Measurements from ENCODE around the gene LAMTOR2.

LAMTOR2 gene

GRCh38 chr1:156076609-156077429 is 22.2 kb downstream of the LAMTOR2 start:
- no peak for DNase-seq

GRCh38 chr1:156077430-156077760 is 22.8 kb downstream of the LAMTOR2 start:
- no peak for DNase-seq

GRCh38 chr1:156078728-156079127 is 24.1 kb downstream of the LAMTOR2 start:
- no peak for DNase-seq

GRCh38 chr1:156079762-156080161 is 25.2 kb downstream of the LAMTOR2 start:
- no peak for DNase-seq

- DNase-seq: no peak
Measured at GRCh38 chr1:156080241-156080862, 25.8 kb downstream of the LAMTOR2 start.

- no peak for DNase-seq
Measured at GRCh38 chr1:156080863-156081179, 26.2 kb downstream of the LAMTOR2 start.

- DNase-seq: peak; percentile 6
Measured at GRCh38 chr1:156081180-156081916, 26.8 kb downstream of the LAMTOR2 start.

GRCh38 chr1:156081917-156082308 is 27.3 kb downstream of the LAMTOR2 start:
- no peak for DNase-seq

GRCh38 chr1:156082309-156083091 is 27.9 kb downstream of the LAMTOR2 start, which contains the start of gene MEX3A:
MEX3A (minus strand) TSS chr1:156082465; CDS start chr1:156081998, 467 bp downstream.
- peak; percentile 44 for DNase-seq

GRCh38 chr1:156083800-156084790 is 29.5 kb downstream of the LAMTOR2 start:
- no peak for DNase-seq

GRCh38 chr1:156086256-156086662 is 31.7 kb downstream of the LAMTOR2 start:
- no peak for DNase-seq

GRCh38 chr1:156089704-156090103 is 35.1 kb downstream of the LAMTOR2 start:
- DNase-seq: no peak

- no peak for DNase-seq
Measured at GRCh38 chr1:156090138-156090839, 35.7 kb downstream of the LAMTOR2 start.

GRCh38 chr1:156090840-156091188 is 36.2 kb downstream of the LAMTOR2 start:
- peak; percentile 50 for DNase-seq

GRCh38 chr1:156091610-156092009 is 37.0 kb downstream of the LAMTOR2 start:
- DNase-seq: no peak

- DNase-seq: no peak
Measured at GRCh38 chr1:156095906-156096508, 41.4 kb downstream of the LAMTOR2 start.

- DNase-seq: peak; percentile 83
Measured at GRCh38 chr1:156096640-156097391, 42.2 kb downstream of the LAMTOR2 start.

GRCh38 chr1:156097499-156098178 is 43.1 kb downstream of the LAMTOR2 start:
- no peak for DNase-seq

- DNase-seq: no peak
Measured at GRCh38 chr1:156098784-156099183, 44.2 kb downstream of the LAMTOR2 start.
